Endothelial cell of umbilical vein (primary cell): Measurements from ENCODE around the gene DHX9. TPM values are rescaled to one million over a fixed set of nuclear protein-coding genes. Genes with fewer than 3 reads are reported as not detected.

ENCODE experiments used
- BruUV-seq: library from RNA; stranded (reverse); fragments of 400-500 nt; replicated peaks from 2 replicates; lab custom pipeline; 2021; lab: Mats Ljungman, UMichigan
- CTCF ChIA-PET: fragments of 300-600, 350-600 bp; sonication (Branson Sonifier 250); formaldehyde crosslinking; loops from one replicate; lab custom pipeline; 2021; ENCODE audit warnings: antibody characterized with exemption, inconsistent platforms; lab: Charles Lee
- POLR2A ChIA-PET: fragments of 300-600, 350-600 bp; sonication (Branson Sonifier 250); formaldehyde crosslinking; loops from one replicate; lab custom pipeline; 2021; ENCODE audit warnings: antibody characterized with exemption, inconsistent platforms; lab: Charles Lee
- DNase-seq: peaks from one replicate; pipeline ENCODE4 v3.0.0-alpha.2; 2011; ENCODE audit warnings: low read depth, low spot score
- FAIRE-seq: peaks from 2 replicates; lab custom pipeline; 2011; peaks lifted over from hg19 to GRCh38; lab: Jason Lieb, UNC
- H2AFZ ChIP-seq: 2 replicates; pipeline ENCODE4 v1.6.0; 2012; ENCODE audit warnings: low read depth, low read length, control low read depth, inconsistent platforms
- H3K27ac ChIP-seq: 2 replicates; pipeline ENCODE4 v1.5.1; 2011; ENCODE audit warnings: low read depth, mild to moderate bottlenecking, control low read depth, low read length, moderate library complexity; ENCODE audit not compliant: insufficient read depth
- H3K27me3 ChIP-seq, 2 experiments: 2 replicates each; pipeline versions ENCODE4 v1.6.0 to v1.6.1; 2011; ENCODE audit warnings: low read length in 2 of 2, mixed read lengths in 1 of 2; ENCODE audit not compliant: control insufficient read depth in 2 of 2, insufficient read depth in 2 of 2
- H3K36me3 ChIP-seq, 2 experiments: 2 replicates in 1 of 2; 3 replicates in 1 of 2; pipeline ENCODE4 v1.5.1; 2011; ENCODE audit warnings: low read length in 2 of 2, mild to moderate bottlenecking in 1 of 2, moderate library complexity in 1 of 2; ENCODE audit not compliant: control insufficient read depth in 2 of 2, insufficient read depth in 2 of 2; ENCODE audit errors: extremely low read depth in 1 of 2
- H3K4me1 ChIP-seq: 3 replicates; pipeline ENCODE4 v1.5.1; 2011; ENCODE audit warnings: mild to moderate bottlenecking, low read length; ENCODE audit not compliant: control insufficient read depth, insufficient read depth; ENCODE audit errors: extremely low read depth
- H3K4me2 ChIP-seq: 2 replicates; pipeline ENCODE4 v1.6.1; 2011; ENCODE audit warnings: low read length, control low read depth, mixed read lengths; ENCODE audit not compliant: insufficient read depth
- H3K4me3 ChIP-seq, 3 experiments: fragments of 200-600 bp in 1 of 3; sonication (generic), shearing (Covaris generic) in 1 of 3; replicated peaks in 1 of 3; 2 replicates each; pipeline ENCODE4 v1.5.1; 2011 to 2016; ENCODE audit warnings: control low read depth in 3 of 3, low read length in 3 of 3, mild to moderate bottlenecking in 2 of 3, inconsistent platforms in 1 of 3, low read depth in 1 of 3, moderate library complexity in 1 of 3; ENCODE audit not compliant: insufficient read depth in 1 of 3
- H3K79me2 ChIP-seq: 2 replicates; pipeline ENCODE4 v1.6.0; 2012; ENCODE audit warnings: low read length, inconsistent platforms; ENCODE audit not compliant: control insufficient read depth, insufficient read depth
- H3K9ac ChIP-seq: replicated peaks from 2 replicates; pipeline ENCODE3; 2011; ENCODE audit warnings: low read length, control low read depth; ENCODE audit not compliant: insufficient read depth; ENCODE audit errors: extremely low read depth
- H3K9me1 ChIP-seq: replicated peaks from 3 replicates; pipeline ENCODE4 v1.6.0; 2011; ENCODE audit warnings: mild to moderate bottlenecking, low read length; ENCODE audit not compliant: control insufficient read depth, insufficient read depth; ENCODE audit errors: extremely low read depth
- H3K9me3 ChIP-seq: replicated peaks from 2 replicates; pipeline ENCODE4 v1.5.1; 2012; ENCODE audit warnings: low read length, inconsistent platforms; ENCODE audit not compliant: control insufficient read depth, insufficient read depth
- H4K20me1 ChIP-seq: replicated peaks from 2 replicates; pipeline ENCODE3; 2011; ENCODE audit warnings: mild to moderate bottlenecking, low read length; ENCODE audit not compliant: control insufficient read depth, insufficient read depth; ENCODE audit errors: extremely low read depth
- EZH2 ChIP-seq: IDR thresholded peaks from 2 replicates; pipeline ENCODE4 v1.6.1; 2012; ENCODE audit warnings: borderline replicate concordance, low read depth, mild to moderate bottlenecking, moderate library complexity, low read length, inconsistent platforms; ENCODE audit not compliant: severe bottlenecking
- FOS ChIP-seq: IDR thresholded peaks from 2 replicates; pipeline ENCODE4 v1.6.1; 2011; ENCODE audit warnings: mild to moderate bottlenecking, low read length, moderate library complexity, borderline replicate concordance; ENCODE audit not compliant: insufficient read depth
- GATA2 ChIP-seq: IDR thresholded peaks from 2 replicates; pipeline ENCODE4 v1.7.0; 2011; ENCODE audit warnings: low read depth, mild to moderate bottlenecking, moderate library complexity, mixed read lengths, low read length; ENCODE audit not compliant: insufficient read length, insufficient read depth
- JUN ChIP-seq: IDR thresholded peaks from 2 replicates; pipeline ENCODE4 v1.6.1; 2011; ENCODE audit warnings: borderline replicate concordance, low read depth; ENCODE audit not compliant: insufficient read length, insufficient read depth
- MYC ChIP-seq: IDR thresholded peaks from one replicate; pipeline ENCODE4 v1.6.1; 2011; ENCODE audit warnings: mild to moderate bottlenecking, low read depth, low read length
- POLR2A ChIP-seq: IDR thresholded peaks from 2 replicates; pipeline ENCODE4 v1.6.1; 2012; ENCODE audit warnings: low read depth, mild to moderate bottlenecking, control low read depth, low read length
- POLR2AphosphoS5 ChIP-seq: IDR thresholded peaks from 2 replicates; pipeline ENCODE4 v1.6.1; 2012; ENCODE audit warnings: low read depth, mild to moderate bottlenecking, control low read depth, low read length, moderate library complexity; ENCODE audit not compliant: insufficient read depth
- dilution Hi-C: fragments of 300-500 bp; cut with MboI; formaldehyde crosslinking; loops from one replicate; pipeline ENCODE4 v1.15.0; 2019; ENCODE audit warnings: low sequenced_read_pairs; ENCODE audit not compliant: extremely low pct_ligation_motif_present
- intact Hi-C: fragments of 100-400 bp; cut with micrococcal nuclease; formaldehyde crosslinking; loops from one replicate; pipeline ENCODE4 v1.10.0; 2022
- polyA plus RNA-seq, 4 experiments: library from polyadenylated mRNA; depleted of rRNA in 3 of 4; stranded (reverse) in 3 of 4; unstranded in 1 of 4; fragments of >200 nt; gene quantifications; 2 replicates each; pipeline versions ENCODE4 v1.2.1 to v1.2.3, GENCODE V29; 2011 to 2012; ENCODE audit warnings: missing spikeins in 1 of 4
- total RNA-seq: library from RNA; stranded (reverse); gene quantifications from 2 replicates; pipeline ENCODE4 v1.2.3, GENCODE V29; 2021
- TF ChIP-seq, protein P1 (sequence below), 2 donors: IDR thresholded peaks; 1 replicate in 1 of 2; 2 replicates in 1 of 2; pipeline ENCODE4 v1.5.1; 2011; ENCODE audit warnings: low read length in 2 of 2, mild to moderate bottlenecking in 2 of 2, moderate library complexity in 2 of 2, control low read depth in 1 of 2, inconsistent platforms in 1 of 2, low read depth in 1 of 2; ENCODE audit not compliant: insufficient read depth in 1 of 2; ENCODE audit errors: extremely low read depth in 1 of 2
- TF ChIP-seq, protein P2 (sequence below): IDR thresholded peaks from 2 replicates; pipeline ENCODE4 v1.6.1; 2011; ENCODE audit not compliant: insufficient read depth, insufficient read length

Gene DHX9
- total and polyA plus RNA-seq, 2 donors (not counting 3 experiments of a cell fraction or from before 2014, with no cell fraction given), result 142 to 220 TPM

- intact Hi-C loops, result no loop called here
- FAIRE-seq (no peak), DNase-seq (no peak)
- H2AFZ ChIP-seq, result no peak overlapping the region
- peaks cover 22% of the 10 kb centered on the region for H4K20me1 ChIP-seq
- no peak overlapping the region for H3K4me2 ChIP-seq
- H3K79me2 ChIP-seq, result peaks cover 99% of the 10 kb centered on the region
- no peak overlapping the region for H3K9ac ChIP-seq
- ChIA-PET POLR2A (no interaction called here), CTCF (no interaction called here)
- H3K27ac ChIP-seq, result no peak overlapping the region
- H3K4me3 ChIP-seq, result no peak overlapping the region
- no peaks in the 10 kb centered on the region for H3K9me3 ChIP-seq
- TF ChIP-seq JUN, result no peak
- TF ChIP-seq MYC, result no peak
- no peak for TF ChIP-seq POLR2AphosphoS5
- no peak for TF ChIP-seq POLR2A
- TF ChIP-seq FOS, result no peak
- no peak for TF ChIP-seq EZH2
- TF ChIP-seq, protein P1, sequence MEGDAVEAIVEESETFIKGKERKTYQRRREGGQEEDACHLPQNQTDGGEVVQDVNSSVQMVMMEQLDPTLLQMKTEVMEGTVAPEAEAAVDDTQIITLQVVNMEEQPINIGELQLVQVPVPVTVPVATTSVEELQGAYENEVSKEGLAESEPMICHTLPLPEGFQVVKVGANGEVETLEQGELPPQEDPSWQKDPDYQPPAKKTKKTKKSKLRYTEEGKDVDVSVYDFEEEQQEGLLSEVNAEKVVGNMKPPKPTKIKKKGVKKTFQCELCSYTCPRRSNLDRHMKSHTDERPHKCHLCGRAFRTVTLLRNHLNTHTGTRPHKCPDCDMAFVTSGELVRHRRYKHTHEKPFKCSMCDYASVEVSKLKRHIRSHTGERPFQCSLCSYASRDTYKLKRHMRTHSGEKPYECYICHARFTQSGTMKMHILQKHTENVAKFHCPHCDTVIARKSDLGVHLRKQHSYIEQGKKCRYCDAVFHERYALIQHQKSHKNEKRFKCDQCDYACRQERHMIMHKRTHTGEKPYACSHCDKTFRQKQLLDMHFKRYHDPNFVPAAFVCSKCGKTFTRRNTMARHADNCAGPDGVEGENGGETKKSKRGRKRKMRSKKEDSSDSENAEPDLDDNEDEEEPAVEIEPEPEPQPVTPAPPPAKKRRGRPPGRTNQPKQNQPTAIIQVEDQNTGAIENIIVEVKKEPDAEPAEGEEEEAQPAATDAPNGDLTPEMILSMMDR (IDR thresholded peaks at IDR 0.05; ENCODE audit: extremely low read depth in 1 of 2, insufficient read depth in 1 of 2, low read depth in 1 of 2, low read length in 2 of 2), result no peak
- TF ChIP-seq, protein P2, sequence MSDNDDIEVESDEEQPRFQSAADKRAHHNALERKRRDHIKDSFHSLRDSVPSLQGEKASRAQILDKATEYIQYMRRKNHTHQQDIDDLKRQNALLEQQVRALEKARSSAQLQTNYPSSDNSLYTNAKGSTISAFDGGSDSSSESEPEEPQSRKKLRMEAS, result no peak
- no peak for TF ChIP-seq GATA2
- no peaks in the 10 kb centered on the region for H3K27me3 ChIP-seq
- peaks cover 5% of the 10 kb centered on the region for H3K4me1 ChIP-seq
- no peaks in the 10 kb centered on the region for H3K9me1 ChIP-seq
- dilution Hi-C loops, result no loop called here
- peaks cover 23 to 24% of the 10 kb centered on the region in 2 experiments for H3K36me3 ChIP-seq
- BruUV-seq, result no TSS peak
Measured at GRCh38 chr1:182847105-182847504, 8.0 kb downstream of the DHX9 start.
